ENCODE data around the gene CHP2.

DNA sequence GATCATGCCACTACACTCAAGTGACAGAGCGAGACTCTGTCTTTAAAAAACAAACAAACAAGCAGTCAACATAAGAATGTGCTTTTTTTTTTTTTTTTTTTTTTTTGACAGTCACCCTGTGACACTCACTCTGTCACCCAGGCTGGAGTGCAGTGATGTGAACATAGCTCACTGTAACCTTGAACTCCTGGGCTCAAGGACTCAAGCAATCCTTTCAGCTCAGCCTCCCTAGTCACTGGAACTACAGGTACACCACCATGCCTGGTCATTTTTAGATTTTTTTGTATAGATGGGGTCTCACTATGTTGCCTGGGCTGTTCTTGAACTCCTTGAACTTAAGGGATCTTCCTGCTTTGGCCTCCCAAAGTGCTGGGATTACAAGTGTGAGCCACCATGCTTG is 15.3 kb upstream of the CHP2 start:
- TF ChIP-seq, protein P1, sequence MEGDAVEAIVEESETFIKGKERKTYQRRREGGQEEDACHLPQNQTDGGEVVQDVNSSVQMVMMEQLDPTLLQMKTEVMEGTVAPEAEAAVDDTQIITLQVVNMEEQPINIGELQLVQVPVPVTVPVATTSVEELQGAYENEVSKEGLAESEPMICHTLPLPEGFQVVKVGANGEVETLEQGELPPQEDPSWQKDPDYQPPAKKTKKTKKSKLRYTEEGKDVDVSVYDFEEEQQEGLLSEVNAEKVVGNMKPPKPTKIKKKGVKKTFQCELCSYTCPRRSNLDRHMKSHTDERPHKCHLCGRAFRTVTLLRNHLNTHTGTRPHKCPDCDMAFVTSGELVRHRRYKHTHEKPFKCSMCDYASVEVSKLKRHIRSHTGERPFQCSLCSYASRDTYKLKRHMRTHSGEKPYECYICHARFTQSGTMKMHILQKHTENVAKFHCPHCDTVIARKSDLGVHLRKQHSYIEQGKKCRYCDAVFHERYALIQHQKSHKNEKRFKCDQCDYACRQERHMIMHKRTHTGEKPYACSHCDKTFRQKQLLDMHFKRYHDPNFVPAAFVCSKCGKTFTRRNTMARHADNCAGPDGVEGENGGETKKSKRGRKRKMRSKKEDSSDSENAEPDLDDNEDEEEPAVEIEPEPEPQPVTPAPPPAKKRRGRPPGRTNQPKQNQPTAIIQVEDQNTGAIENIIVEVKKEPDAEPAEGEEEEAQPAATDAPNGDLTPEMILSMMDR (IDR thresholded peaks at IDR 0.05), result no peak
- TF ChIP-seq POLR2A (IDR thresholded peaks at IDR 0.05) (no peak), POLR2AphosphoS5 (IDR thresholded peaks at IDR 0.05; ENCODE audit: insufficient read depth in 1 of 2, low read depth in 1 of 2) (no peak)
